Body of pancreas (tissue), 4 donors: Measurements from ENCODE around the gene FAM3D.

Experiments used
- CTCF ChIP-seq, 7 experiments: fragments of 450-650 bp in 4 of 7; fragments of 200-600 bp in 3 of 7; sonication (generic) in 3 of 7; IDR thresholded peaks; one replicate each; pipeline ENCODE4 v1.5.1; 2016 to 2019; ENCODE audit warnings: antibody characterized with exemption in 7 of 7
- POLR2A ChIP-seq, 3 donors: fragments of 450-650 bp; IDR thresholded peaks; one replicate each; pipeline ENCODE4 v1.6.1; 2016; ENCODE audit warnings: antibody characterized with exemption in 3 of 3, mild to moderate bottlenecking in 2 of 3

GRCh38 chr3:58617338-58617761, 49.2 kb downstream of the FAM3D start:
- TF ChIP-seq CTCF (IDR thresholded peaks at IDR 0.05) (no peak), POLR2A (IDR thresholded peaks at IDR 0.05) (no peak)
